Measurements from ENCODE around the gene NECAB2.

Gene NECAB2

GRCh38 chr16:84018710-84019109, 50.7 kb downstream of the NECAB2 start:
- DNase-seq (ENCODE audit: low read depth in 2 of 2, low spot score in 1 of 2) = no peak

DNA sequence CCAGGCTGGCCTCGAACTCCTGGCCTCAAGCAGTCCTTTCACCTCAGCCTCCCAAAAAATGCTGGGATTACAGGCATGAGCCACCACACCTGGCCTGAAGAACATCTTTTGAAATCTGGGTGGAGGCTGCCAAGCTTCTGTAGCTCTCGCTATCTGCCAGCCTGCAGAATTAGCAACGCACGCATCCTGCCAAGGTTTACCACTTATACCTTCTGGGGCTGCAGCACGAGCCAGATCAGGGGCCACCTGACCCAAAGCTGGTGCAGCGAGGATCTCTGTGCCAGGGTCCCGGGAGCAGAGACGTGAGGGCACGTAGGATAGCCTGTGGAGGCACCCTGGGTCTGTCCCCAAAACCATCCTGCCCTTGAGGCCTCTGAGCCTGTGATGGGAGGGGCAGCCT, 52.3 kb downstream of the NECAB2 start:
- DNase-seq (ENCODE audit: low read depth in 2 of 2, low spot score in 1 of 2) = no peak

DNA sequence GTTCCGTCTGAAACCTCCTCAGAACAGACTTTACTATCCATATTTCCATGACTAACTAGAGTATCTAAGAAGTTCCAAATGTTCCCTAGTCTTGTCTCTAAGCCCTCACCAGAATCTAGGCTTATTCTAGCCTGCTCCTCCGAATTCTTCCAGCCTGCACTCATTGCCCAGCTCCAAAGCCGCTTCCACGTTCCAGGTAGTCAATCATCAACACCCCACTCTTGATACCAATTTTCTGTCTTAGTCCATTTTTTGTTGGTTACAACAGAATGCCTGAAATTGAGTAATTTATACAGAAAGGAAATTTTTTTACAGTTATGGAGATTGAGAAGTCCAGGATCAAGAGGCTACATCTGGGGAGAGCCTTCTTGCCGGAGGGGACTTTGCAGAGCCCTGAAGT, 53.4 kb downstream of the NECAB2 start:
- DNase-seq (ENCODE audit: low read depth in 2 of 2, low spot score in 1 of 2) = no peak

GRCh38 chr16:84022644-84023043, 54.6 kb downstream of the NECAB2 start:
- no peak for DNase-seq (ENCODE audit: low read depth in 2 of 2, low spot score in 1 of 2)

DNA sequence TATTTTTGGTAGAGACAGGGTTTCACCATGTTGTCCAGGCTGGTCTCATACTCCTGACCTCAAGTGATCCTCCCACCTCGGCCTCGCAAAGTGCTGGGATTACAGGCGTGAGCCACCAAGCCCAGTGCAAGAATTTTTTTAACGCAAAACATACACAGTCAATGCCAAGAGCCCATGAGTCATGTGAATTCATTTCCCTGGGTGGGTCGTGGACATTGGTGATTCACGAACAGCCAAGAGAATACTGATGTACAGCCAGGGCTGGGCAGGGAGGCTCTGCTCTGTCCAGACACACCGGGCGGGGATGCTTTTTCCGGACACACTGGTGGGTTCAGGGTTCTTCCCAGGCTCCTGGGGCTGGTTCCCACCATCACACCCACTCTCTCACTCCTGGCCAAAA, 56.8 kb downstream of the NECAB2 start:
- DNase-seq (ENCODE audit: low read depth in 2 of 2, low spot score in 1 of 2) = no peak

GRCh38 chr16:84026606-84027005, 58.6 kb downstream of the NECAB2 start:
- DNase-seq (ENCODE audit: low read depth in 2 of 2, low spot score in 1 of 2) = no peak

GRCh38 chr16:84027625-84028024, 59.6 kb downstream of the NECAB2 start:
- no peak for DNase-seq (ENCODE audit: low read depth in 2 of 2, low spot score in 1 of 2)

DNA sequence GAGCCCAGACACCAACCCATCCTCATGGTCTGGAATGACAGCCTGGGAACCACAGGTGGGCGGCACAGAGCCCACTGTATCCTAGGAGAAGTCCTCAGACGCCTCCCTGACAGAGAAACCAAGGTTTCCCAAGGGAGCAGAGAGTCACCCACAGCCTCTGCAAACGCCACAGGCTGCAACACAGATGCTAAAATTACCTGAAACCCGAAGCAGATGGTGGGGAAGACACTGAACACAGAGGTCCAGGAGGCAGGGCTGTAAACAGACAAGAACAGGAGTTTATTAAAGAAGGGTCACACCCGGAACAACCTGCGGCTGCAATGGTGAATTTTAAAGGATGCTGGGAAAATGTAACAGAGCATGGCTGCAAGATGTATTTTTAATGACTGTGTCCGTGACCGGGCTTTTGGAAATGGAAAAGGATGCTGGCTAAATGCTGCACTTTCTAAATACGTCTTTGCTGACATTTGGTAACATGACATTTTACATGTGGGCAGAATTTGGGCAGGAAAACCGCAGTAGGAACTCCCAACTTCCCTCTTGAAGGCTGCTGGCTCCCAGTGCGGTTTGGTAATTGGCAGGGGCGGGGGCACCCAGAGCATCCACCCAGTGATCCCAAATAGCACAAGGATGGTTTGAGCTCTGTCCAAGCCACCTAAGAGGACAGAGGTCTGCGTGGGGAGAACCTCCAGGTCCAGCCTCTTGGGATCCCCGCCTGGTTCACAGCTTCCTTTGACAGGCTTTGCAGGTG, 61.4 kb downstream of the NECAB2 start:
- DNase-seq (ENCODE audit: low read depth in 2 of 2, low spot score in 1 of 2) = no peak

DNA sequence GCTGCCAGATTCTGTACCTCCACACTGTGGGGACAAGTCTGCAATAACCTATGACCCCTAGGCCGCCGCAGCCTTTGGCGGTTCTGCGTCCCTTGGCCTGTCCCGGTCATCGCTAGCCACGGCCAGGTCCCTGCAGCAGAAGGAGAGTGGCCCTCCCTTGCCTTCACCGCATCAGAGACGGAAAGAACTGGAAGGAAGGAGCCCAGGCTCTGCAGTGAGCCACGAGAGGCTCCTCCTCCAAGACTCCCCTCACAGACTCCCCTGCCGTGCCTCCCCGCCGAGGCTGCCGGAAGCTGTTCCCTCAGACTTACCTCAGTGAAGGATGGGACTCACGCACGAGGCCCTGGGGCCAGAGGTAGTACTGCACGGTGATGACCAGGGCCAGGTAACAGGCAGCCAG, 63.5 kb downstream of the NECAB2 start:
- DNase-seq (ENCODE audit: low read depth in 2 of 2, low spot score in 1 of 2) = no peak

- no peak for DNase-seq (ENCODE audit: low read depth in 2 of 2, low spot score in 1 of 2)
Observed at GRCh38 chr16:84032458-84033178, 64.6 kb downstream of the NECAB2 start.

DNA sequence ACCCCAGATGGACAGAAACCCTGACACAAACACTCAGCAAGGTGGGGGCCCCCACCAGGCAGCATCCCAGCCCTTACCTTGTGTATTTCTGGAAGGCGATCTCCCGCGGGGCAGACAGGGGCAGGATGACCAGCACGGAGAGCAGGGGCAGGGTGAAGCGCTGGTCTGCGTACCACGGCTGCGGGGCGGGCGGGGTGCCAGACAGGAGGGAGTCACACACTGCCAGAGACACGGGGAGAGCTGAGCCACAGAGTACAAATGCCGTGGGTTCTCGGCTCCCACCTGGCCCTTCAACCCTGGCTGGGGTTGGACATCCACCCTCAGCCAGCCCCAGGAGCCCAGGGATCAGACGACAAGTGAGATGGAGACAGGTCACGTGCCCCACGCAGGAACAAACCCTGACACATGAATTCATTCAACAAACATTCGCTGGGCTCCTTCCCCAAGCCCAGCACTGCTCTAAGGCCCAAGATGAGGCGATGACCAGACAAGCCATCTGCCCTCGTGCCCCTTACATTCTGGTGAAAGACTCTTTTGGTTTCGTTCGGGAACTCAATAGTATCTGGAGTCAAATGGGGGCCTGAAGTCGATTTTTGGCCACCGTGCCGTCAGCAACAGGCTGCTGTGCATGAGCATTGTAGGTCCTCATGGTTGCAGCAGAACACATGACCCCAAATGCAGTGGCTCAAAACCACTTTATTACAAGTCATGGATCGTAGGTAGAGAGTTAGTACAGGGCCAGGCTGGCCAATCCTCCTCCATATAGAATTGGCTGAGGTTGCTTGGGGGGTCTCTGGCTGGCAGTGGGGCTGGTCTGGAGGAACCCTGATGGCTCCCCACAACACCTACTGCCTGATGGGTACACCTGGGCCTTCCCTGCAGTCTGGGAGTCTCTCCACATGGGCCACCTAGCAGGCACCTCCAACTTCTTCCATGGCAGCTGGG, 65.5 kb downstream of the NECAB2 start:
- DNase-seq (ENCODE audit: low read depth in 2 of 2, low spot score in 1 of 2) = no peak

- no peak for DNase-seq (ENCODE audit: low read depth in 2 of 2, low spot score in 1 of 2)
Observed at GRCh38 chr16:84034516-84034915, 66.5 kb downstream of the NECAB2 start.

GRCh38 chr16:84036131-84036530, 68.1 kb downstream of the NECAB2 start:
- DNase-seq (ENCODE audit: low read depth in 2 of 2, low spot score in 1 of 2) = no peak

DNA sequence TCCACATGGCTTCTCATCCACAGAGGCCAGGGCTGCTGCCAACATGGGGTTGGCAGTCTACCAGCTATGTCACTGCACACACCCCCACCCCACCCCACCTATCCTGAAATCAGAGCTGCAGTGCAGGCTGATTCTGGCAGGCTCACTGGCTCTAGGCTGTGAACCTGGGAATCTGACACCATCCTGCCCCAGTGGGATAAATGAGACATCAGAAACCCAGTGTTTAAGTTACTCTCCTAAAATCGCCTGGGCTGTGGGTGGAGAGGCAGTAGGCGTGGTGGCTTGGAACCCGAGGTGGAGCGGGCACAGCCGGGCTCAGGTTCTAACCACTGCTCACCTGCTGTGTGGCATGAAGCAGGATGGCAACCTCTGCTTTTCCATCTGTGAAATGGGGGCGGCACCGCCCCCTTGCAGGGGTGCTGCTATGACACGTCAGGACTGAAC, 69.0 kb downstream of the NECAB2 start:
- no peak for DNase-seq (ENCODE audit: low read depth in 2 of 2, low spot score in 1 of 2)

DNA sequence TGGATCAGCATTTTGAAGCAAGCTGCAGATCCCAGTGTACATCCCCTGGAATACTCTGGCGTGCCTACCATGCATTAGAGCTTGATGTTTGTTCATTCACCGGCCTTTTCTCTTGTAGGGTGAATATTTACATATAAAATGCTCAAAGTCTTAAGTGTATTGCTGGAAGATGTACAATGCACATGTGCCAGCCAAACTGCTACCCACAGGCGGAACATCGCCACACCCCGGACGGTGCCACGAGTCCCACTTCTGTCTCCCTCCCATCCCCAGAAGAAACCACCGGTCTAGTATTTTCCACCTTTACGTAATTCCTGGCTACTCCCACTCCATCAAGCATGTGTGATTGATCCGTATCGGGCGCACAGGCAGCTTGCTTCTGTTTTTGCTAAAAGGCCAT, 70.4 kb downstream of the NECAB2 start:
- DNase-seq (ENCODE audit: low read depth in 2 of 2, low spot score in 1 of 2) = no peak

GRCh38 chr16:84039696-84040095, 71.7 kb downstream of the NECAB2 start:
- DNase-seq (ENCODE audit: low read depth in 2 of 2, low spot score in 1 of 2) = no peak

DNA sequence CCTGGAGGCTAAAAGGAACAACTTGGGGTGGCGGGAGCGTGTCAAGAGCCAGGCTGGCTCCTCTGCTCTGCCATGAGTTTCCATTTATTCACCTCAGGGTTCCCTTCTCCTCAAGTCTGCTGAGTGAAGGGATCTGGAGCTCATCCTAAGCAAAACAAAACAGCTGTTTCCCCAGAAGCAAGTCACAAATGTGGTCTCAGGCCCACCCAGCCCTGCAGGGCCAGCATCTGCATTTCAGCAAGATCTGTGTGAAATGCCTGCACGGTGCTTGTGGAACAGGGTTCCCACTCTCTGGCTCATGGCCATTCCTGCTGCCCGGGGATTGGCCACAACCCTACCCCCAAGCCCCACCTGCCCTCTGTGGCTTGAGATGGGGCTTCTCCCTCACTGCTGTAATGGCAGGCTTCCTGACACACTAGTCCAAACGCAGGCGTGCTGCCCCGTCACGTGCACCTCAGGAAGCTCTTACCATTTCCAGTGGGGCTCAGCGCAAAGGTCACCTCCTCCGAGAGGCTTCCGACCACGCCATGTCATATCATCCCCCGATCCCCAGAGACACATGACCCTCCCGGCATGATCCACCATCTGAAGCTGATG, 72.3 kb downstream of the NECAB2 start:
- no peak for DNase-seq (ENCODE audit: low read depth in 2 of 2, low spot score in 1 of 2)

DNA sequence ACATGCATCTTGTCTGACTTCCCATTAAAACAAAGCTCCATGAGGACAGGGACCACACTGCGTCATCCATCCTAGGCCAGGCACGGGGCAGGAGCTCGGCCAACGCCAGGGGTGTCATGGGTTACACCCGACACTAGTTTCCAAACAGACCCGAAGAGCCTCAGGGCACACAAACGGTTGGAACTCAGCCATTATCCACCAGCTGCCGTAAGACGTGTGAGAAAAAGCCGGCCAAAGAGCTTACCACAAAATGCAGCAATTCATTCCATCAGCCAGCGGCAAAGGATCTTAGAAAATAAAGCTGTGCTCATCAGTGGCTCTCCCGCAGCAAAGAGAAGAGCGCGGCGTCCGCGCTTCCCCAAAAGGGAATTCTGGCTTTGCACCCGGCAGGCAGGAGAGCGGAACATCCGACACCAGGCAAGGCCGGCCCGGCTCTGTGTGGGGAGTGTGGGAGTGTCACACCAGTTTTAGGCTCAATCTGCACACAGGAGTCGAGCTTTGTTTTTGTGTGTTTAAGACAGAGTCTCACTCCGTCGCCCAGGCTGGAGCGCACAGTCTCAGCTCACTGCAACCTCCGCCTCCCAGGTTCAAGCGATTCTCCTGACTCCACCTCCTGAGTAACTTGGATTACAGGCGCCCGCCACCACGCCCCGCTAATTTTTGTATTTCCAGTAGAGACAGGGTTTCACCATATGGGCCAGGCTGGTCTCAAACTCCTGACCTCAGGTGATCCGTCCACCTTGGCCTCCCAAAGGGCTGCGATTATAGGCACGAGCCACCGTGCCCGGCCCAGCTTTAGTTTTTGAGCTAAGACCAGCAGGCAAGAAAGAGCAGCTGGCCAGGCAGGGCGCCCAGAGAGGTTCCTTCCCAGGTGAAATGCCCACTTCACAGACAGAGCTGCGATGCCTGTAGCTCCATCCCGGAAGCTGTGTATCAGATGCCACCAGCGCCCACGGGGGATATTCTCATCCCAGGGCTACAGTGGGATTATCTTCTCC, 73.1 kb downstream of the NECAB2 start:
- no peak for DNase-seq (ENCODE audit: low read depth in 2 of 2, low spot score in 1 of 2)

GRCh38 chr16:84041881-84042280, 73.8 kb downstream of the NECAB2 start:
- DNase-seq (ENCODE audit: low read depth in 2 of 2, low spot score in 1 of 2) = no peak

DNA sequence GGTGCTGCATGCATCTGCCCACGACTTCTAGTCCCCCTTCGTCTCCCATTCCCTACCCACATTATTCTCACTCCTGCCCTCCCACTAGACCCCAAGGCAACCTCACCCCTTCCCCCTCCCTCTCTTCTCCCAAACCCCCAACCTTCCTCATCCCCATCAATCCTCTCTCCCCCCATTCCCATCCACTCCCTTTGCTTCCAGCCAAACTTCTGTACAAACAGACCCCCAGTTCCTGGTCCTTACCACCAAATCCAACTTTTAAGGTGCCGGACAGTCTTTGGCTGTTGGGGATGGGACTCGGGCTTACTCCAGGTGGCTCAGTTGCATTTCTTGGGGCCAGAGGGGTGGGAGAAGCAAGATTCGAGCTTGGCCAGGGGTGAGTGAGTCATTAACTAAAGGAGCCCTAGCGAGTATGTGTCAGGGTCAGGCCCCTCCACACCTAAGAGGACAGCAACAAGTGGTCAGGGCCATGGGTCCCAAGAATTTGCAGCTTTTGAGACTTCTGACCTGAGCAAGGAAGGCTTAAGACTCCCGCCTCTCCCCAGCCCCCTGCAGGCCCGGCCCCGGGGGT, 74.3 kb downstream of the NECAB2 start, which contains the start of gene SLC38A8:
SLC38A8 (minus strand) TSS at position 488 of the 571 bp plus-strand sequence. CDS start 638 bp downstream, outside the sequence.
- no peak for DNase-seq (ENCODE audit: low read depth in 2 of 2, low spot score in 1 of 2)

All from stimulated activated CD8-positive, alpha-beta memory T cell treated with anti-CD3 and anti-CD28 coated beads, Interleukin-4, amount 100 ng/mL, for 1 hour (primary cell).